Upper lobe of right lung (tissue), 1 donor: Measurements from ENCODE around the gene DMBX1. TPM values are rescaled to one million over a fixed set of nuclear protein-coding genes. Genes with fewer than 3 reads are reported as not detected.

Experiments used
- ATAC-seq: fragments of 200-7000 bp; cut with Tn5 transposase; one replicate; pipeline ENCODE4 v1.9.1; 2020; ENCODE audit warnings: mild to moderate bottlenecking, moderate library complexity
- DNase-seq: peaks from one replicate; pipeline ENCODE4 v3.0.0-alpha.2; 2020
- H3K27ac ChIP-seq: fragments of 200-600 bp; one replicate; pipeline ENCODE4 v1.8.0; 2022
- H3K27me3 ChIP-seq: fragments of 200-600 bp; one replicate; pipeline ENCODE4 v1.8.0; 2022; ENCODE audit warnings: mild to moderate bottlenecking
- H3K36me3 ChIP-seq: fragments of 200-600 bp; one replicate; pipeline ENCODE4 v1.8.0; 2022
- H3K4me1 ChIP-seq: fragments of 200-600 bp; one replicate; pipeline ENCODE4 v1.8.0; 2022
- H3K4me3 ChIP-seq: fragments of 200-600 bp; one replicate; pipeline ENCODE4 v1.8.0; 2022; ENCODE audit warnings: mild to moderate bottlenecking
- H3K9me3 ChIP-seq: fragments of 200-600 bp; one replicate; pipeline ENCODE4 v1.8.0; 2022
- intact Hi-C: fragments of 100-400 bp; cut with DNase I; formaldehyde crosslinking; loops from one replicate; pipeline ENCODE4 v1.11.0; 2022
- total RNA-seq: library from RNA; stranded (reverse); fragmentation: NEBNext Ultra II Directional; extraction: Animal tissue kit (Norgen Biotek cat#: 25700); gene quantifications from one replicate; pipeline ENCODE4 v1.2.1, GENCODE V29; 2021
- TF ChIP-seq, protein P1 (sequence below): fragments of 200-600 bp; IDR thresholded peaks from one replicate; pipeline ENCODE4 v1.8.0; 2022; ENCODE audit warnings: antibody characterized with exemption
- donor health status: DM: no; HTN: yes; CAD: no; lungs with severe emphysema.

DMBX1 gene
- total RNA-seq, 1 donor from 2014 or later = not detected

DNA sequence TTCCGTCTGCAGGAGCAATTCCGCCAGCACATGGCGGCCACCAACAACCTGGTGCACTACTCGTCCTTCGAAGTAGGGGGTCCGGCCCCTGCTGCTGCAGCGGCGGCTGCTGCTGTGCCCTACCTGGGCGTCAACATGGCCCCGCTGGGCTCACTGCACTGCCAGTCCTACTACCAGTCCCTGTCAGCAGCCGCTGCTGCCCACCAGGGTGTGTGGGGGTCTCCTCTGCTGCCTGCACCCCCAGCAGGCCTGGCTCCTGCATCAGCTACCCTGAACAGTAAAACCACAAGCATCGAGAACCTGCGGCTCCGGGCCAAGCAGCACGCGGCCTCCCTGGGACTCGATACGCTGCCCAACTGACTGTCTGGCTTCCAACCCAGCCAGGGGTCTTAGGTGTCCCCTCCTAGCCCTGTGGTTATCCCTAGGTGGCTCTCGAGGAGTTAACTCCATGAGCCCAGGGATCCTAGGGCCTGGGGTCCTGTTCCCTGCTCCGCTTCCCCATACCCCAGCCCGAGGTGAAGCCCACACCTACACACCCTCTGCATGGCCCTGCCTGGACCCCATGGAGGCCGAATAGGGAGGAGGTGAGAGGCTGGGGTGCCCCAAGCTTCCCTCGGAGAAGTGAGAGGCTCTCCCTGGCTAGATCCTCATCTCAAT lies 22.6 kb downstream of the DMBX1 start:
- TF ChIP-seq, protein P1, sequence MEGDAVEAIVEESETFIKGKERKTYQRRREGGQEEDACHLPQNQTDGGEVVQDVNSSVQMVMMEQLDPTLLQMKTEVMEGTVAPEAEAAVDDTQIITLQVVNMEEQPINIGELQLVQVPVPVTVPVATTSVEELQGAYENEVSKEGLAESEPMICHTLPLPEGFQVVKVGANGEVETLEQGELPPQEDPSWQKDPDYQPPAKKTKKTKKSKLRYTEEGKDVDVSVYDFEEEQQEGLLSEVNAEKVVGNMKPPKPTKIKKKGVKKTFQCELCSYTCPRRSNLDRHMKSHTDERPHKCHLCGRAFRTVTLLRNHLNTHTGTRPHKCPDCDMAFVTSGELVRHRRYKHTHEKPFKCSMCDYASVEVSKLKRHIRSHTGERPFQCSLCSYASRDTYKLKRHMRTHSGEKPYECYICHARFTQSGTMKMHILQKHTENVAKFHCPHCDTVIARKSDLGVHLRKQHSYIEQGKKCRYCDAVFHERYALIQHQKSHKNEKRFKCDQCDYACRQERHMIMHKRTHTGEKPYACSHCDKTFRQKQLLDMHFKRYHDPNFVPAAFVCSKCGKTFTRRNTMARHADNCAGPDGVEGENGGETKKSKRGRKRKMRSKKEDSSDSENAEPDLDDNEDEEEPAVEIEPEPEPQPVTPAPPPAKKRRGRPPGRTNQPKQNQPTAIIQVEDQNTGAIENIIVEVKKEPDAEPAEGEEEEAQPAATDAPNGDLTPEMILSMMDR = no peak
- ATAC-seq (no peak), DNase-seq (no peak)
- H3K4me1 ChIP-seq = no peaks in the 10 kb centered on the region
- no peaks in the 10 kb centered on the region for H3K27me3 ChIP-seq
- no peaks in the 10 kb centered on the region for H3K36me3 ChIP-seq
- intact Hi-C loops = no loop called here
- no peak overlapping the region for H3K4me3 ChIP-seq
- H3K9me3 ChIP-seq = no peaks in the 10 kb centered on the region
- no peak overlapping the region for H3K27ac ChIP-seq

DNA sequence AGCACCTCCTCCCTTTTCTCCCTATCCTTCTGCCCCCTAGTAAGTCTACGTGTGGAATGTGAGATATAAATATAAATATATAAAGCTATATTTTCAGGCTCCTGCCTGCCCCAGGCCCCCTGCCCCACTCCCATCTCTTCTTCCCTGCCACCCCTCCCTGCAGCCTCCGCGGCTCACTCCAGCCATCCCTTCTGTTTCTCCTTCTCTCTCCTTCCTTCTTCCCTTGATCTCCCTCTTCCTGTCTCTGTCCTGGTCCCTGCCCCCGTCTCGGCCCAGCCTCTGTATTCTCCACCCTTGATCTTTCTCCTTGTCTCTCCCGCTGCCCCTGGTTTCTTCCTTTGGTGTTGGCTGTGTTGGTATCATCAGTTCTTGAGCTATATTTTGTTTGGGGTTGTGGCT lies 23.2 kb downstream of the DMBX1 start:
- TF ChIP-seq, protein P1 = no peak
- Histone ChIP-seq H3K36me3 (no peaks in the 10 kb centered on the region), H3K27ac (no peak overlapping the region), H3K27me3 (no peaks in the 10 kb centered on the region), H3K4me3 (no peak overlapping the region), H3K4me1 (no peaks in the 10 kb centered on the region), H3K9me3 (no peaks in the 10 kb centered on the region)
- DNase-seq = no peak
- no peak for ATAC-seq
- intact Hi-C loops = no loop called here

DNA sequence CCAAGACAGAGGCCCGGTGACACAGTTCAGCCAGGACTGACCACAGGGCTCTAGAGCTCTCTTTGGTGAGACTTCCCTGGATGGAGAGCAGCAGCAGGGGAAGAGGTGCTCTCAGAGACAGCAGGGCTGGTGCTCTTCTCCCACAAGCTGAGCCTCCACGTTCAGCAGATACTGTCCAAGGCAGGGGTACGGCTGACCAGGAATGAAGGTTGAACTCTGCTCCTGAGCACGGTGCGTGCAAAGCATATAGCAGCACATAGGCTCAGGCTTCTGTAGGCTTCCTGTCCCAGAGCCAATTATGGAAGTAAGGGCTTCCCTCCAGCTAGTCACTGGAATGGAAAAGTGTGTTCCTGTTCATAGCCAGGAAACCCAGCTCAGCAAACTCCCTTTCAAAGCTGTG lies 23.9 kb downstream of the DMBX1 start:
- Histone ChIP-seq H3K36me3 (no peaks in the 10 kb centered on the region), H3K27me3 (no peaks in the 10 kb centered on the region), H3K4me3 (no peak overlapping the region), H3K4me1 (no peaks in the 10 kb centered on the region), H3K9me3 (no peaks in the 10 kb centered on the region), H3K27ac (no peak overlapping the region)
- TF ChIP-seq, protein P1 = no peak
- ATAC-seq (no peak), DNase-seq (no peak)
- intact Hi-C loops = no loop called here

DNA sequence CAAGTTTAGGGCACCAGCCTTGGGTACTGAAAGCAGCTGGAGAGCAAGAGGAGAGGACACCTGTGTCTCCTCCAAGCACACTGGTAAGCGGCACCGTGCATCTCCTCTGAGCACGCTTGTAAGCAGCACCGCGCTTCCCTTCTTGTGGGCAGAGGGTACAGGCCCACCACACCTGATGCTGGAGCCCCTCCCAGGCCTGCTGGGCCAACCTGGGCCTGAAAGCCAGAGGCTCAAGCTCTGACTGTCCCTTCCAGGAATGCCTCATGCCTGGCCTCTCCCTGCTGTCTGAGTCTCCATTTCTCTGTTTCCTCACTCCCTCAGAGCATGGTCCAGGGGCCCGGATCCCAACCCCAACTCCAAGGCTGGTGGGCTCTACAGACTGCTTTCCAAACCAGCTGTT lies 25.9 kb downstream of the DMBX1 start:
- no peak for ATAC-seq
- intact Hi-C loops = no loop called here
- Histone ChIP-seq H3K9me3 (no peaks in the 10 kb centered on the region), H3K36me3 (no peaks in the 10 kb centered on the region), H3K4me1 (no peaks in the 10 kb centered on the region), H3K4me3 (no peak overlapping the region), H3K27ac (no peak overlapping the region), H3K27me3 (no peaks in the 10 kb centered on the region)
- TF ChIP-seq, protein P1 = no peak
- DNase-seq = no peak

DNA sequence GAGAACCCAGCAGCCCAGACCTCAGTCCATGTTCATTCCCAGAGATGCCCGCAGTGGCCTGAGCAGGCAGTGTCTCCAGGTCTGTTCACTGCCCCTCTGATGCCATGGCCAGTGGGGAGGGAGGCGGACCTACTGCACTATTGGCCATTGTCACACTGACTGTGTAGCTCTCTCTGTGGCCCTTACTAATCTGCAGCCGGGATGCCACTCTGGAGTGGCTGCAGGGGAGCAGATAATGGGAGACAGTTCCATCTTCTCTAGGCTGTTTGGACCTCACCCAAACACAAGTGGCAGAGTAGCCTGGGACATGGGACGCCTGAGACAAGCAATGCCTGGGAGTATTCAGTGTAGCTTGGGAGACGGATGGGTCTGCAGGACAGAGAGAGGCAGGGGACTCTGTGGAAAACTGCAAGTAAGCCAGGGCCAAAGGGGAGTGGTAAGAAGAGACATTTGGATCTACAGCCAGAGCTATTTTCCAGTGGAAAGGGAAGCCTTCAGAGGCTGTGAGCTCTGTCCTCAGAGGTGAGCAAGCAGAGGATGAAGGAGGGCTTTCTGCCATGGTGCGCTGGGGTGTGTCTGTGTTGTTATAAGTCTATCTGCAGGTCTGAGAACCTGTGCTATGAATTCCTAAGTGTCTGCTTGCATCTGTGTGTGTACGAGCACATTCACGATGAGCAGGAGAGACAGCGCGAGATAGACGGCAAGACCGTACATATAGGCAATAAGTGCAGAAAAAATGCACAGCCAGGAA lies 26.7 kb downstream of the DMBX1 start:
- no peak for ATAC-seq
- H3K4me1 ChIP-seq = no peaks in the 10 kb centered on the region
- H3K27me3 ChIP-seq = no peaks in the 10 kb centered on the region
- no peak for DNase-seq
- intact Hi-C loops = no loop called here
- H3K36me3 ChIP-seq = no peaks in the 10 kb centered on the region
- H3K4me3 ChIP-seq = no peak overlapping the region
- H3K27ac ChIP-seq = no peak overlapping the region
- no peaks in the 10 kb centered on the region for H3K9me3 ChIP-seq
- TF ChIP-seq, protein P1 = no peak
